ENCODE results near the gene NTM. TPM values are rescaled to one million over a fixed set of nuclear protein-coding genes. Genes with fewer than 3 reads are reported as not detected.

Gene NTM
- total and polyA plus RNA-seq, 12 donors = 0.26 to 11.5 (median 4.0) TPM

DNA sequence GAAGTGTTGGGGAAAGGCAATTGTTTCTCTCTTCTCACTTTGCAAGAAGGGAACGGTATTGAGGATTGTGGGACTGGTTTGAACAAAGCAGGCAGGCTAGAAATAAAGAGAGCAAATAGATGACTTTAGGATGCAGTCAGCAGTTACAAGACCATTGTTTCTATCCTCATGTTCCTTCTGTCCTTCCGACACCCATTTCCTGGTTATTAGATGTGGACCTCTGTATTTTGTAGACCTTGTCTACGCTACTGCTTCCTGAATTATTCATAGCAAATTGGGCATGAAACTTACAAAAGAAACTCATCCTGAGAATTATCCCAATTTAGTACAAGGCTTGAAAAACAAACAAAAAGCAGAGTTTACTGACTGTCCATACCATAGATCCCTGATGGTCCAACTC is 656.3 kb downstream of the NTM start:
- H3K27me3 ChIP-seq = no peaks in the 10 kb centered on the region
- no peak for DNase-seq
- H3K36me3 ChIP-seq (replicated peaks in 1 of 2) = no peaks in the 10 kb centered on the region
- no peak overlapping the region for H3K27ac ChIP-seq
- TF ChIP-seq POLR2A (IDR thresholded peaks at IDR 0.05) = no peak
- TF ChIP-seq, protein P1, sequence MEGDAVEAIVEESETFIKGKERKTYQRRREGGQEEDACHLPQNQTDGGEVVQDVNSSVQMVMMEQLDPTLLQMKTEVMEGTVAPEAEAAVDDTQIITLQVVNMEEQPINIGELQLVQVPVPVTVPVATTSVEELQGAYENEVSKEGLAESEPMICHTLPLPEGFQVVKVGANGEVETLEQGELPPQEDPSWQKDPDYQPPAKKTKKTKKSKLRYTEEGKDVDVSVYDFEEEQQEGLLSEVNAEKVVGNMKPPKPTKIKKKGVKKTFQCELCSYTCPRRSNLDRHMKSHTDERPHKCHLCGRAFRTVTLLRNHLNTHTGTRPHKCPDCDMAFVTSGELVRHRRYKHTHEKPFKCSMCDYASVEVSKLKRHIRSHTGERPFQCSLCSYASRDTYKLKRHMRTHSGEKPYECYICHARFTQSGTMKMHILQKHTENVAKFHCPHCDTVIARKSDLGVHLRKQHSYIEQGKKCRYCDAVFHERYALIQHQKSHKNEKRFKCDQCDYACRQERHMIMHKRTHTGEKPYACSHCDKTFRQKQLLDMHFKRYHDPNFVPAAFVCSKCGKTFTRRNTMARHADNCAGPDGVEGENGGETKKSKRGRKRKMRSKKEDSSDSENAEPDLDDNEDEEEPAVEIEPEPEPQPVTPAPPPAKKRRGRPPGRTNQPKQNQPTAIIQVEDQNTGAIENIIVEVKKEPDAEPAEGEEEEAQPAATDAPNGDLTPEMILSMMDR (IDR thresholded peaks at IDR 0.05) = no peak
- no peaks in the 10 kb centered on the region for H3K9me3 ChIP-seq (replicated peaks in 1 of 3)
- WGBS, 4 donors = 75 to 92% (median 87%) methylated on average over 3 of the region's 3 CpGs
- no peak overlapping the region for H3K4me3 ChIP-seq
- no peaks in the 10 kb centered on the region for H3K4me1 ChIP-seq (replicated peaks in 1 of 2)
- intact Hi-C loops (cut with DNase I) = loop anchor here in 1 of 2 donors (5.0 kb wide), 1 partner anchor 279 kb away; no protein-coding TSS in a partner anchor

DNA sequence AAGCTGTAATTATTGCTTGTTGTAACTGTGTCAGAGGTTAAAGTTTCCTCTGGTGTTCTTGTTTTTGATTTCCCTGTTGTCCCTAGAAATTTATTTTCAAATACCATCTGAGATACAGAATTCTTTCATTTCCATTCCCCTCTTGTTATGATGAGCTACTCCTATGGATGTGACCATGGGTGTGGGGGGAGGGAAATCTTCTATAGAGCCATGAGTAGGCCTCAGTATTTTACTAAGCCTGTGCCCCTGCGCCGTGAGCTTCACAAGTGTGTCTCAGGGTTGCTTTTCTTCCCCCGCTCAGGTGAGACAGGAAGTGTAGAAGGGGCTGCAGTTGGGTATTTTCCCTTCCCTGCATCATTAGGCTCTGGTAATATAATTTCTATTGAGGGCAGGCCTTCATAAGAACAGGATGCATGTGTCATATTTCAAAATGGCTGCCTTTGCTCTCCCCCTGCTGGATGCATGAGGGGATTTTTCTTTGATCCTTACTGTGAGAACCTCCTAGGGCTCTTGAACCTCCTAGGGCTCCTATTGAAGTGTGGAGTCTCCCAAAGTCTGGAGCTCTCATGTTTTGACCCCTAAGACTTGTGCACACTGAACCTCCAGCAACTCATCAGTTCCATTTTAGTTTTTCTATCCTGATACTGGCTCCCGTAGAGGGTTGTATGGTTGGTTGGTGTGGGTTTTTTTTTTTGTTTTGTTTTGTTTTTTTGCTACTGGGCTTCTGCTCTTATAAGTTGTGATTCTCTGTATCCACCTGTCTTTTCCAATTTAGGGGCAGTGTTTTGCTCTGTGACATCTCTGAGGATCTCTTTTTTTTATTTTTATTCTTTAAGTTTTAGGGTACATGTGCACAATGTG is 658.2 kb downstream of the NTM start:
- intact Hi-C loops (cut with DNase I) = loop anchor here in 1 of 2 donors (5.0 kb wide), 1 partner anchor 281 kb away; no protein-coding TSS in a partner anchor
- no peak overlapping the region for H3K4me3 ChIP-seq
- no peaks in the 10 kb centered on the region for H3K36me3 ChIP-seq (replicated peaks in 1 of 2)
- 87 to 94% (median 90%) methylated on average over 4 of the region's 4 CpGs for WGBS, 4 donors
- no peaks in the 10 kb centered on the region for H3K9me3 ChIP-seq (replicated peaks in 1 of 3)
- no peak overlapping the region for H3K27ac ChIP-seq
- H3K4me1 ChIP-seq (replicated peaks in 1 of 2) = no peaks in the 10 kb centered on the region
- no peak for TF ChIP-seq POLR2A (IDR thresholded peaks at IDR 0.05)
- TF ChIP-seq, protein P1 (IDR thresholded peaks at IDR 0.05) = peak in 5 of 6 experiments; percentile 15 to 68 (median 46)
- peak in 3 of 7 donors; percentile 21 to 80 (median 66) for DNase-seq
- no peaks in the 10 kb centered on the region for H3K27me3 ChIP-seq

DNA sequence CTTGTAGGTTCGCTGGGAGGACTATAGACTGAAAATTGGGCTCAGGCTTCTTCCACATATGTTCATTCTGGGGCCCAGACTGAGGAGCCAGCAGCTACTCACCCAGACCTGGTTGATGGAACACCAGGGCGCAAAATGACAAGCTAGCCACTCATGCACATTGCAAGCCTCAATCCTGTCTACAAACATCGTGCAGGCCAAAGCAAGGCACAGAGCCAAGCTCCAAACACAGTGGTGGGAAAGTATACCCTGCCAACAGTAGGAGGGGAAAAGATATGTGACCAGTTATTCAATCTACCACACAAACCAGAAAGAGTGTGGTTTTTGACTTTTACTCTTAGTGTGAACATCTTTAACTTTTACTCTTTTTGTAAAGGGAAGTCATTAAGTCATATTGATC is 660.5 kb downstream of the NTM start:
- 71 to 79% (median 75%) methylated on average over 3 of the region's 3 CpGs for WGBS, 4 donors
- no peak overlapping the region for H3K4me3 ChIP-seq
- no peaks in the 10 kb centered on the region for H3K27me3 ChIP-seq
- TF ChIP-seq, protein P1 (IDR thresholded peaks at IDR 0.05) = no peak
- TF ChIP-seq POLR2A (IDR thresholded peaks at IDR 0.05) = no peak
- DNase-seq = no peak
- H3K27ac ChIP-seq = no peak overlapping the region
- no peaks in the 10 kb centered on the region for H3K4me1 ChIP-seq (replicated peaks in 1 of 2)
- intact Hi-C loops (cut with DNase I) = no loop called here
- no peaks in the 10 kb centered on the region for H3K9me3 ChIP-seq (replicated peaks in 1 of 3)
- no peaks in the 10 kb centered on the region for H3K36me3 ChIP-seq (replicated peaks in 1 of 2)

DNA sequence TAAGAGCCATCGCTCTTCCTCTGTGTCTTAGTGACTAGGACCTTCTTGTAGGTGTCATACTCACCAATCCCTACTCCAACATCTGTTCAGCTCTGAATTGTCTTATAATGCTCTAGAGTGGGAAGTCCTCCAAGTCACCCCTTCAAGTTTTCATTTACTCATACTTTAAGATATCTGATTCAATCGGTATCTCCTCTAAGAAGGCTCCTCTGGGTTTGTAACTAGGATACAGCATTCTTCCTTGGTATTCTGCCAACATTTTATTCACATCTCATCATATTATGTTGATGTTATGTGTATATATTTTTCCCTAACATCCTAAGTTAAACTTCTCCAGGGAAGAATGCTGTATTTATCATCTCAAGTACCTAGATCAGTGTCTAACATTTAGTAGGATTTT is 662.1 kb downstream of the NTM start:
- H3K9me3 ChIP-seq (replicated peaks in 1 of 3) = no peaks in the 10 kb centered on the region
- no peak for DNase-seq
- H3K4me1 ChIP-seq (replicated peaks in 1 of 2) = no peaks in the 10 kb centered on the region
- intact Hi-C loops (cut with DNase I) = no loop called here
- no peaks in the 10 kb centered on the region for H3K27me3 ChIP-seq
- no peak overlapping the region for H3K27ac ChIP-seq
- no peaks in the 10 kb centered on the region for H3K36me3 ChIP-seq (replicated peaks in 1 of 2)
- WGBS, 4 donors = 75 to 84% (median 79%) methylated on average over 2 of the region's 2 CpGs
- TF ChIP-seq, protein P1 (IDR thresholded peaks at IDR 0.05) = no peak
- TF ChIP-seq POLR2A (IDR thresholded peaks at IDR 0.05) = no peak
- no peak overlapping the region for H3K4me3 ChIP-seq

Data from adrenal gland (tissue), 12 donors.